HG02870 (cell line): Measurements from ENCODE around the gene USP48.
"Not testable (repeated sequence)": the region's sequence is repeated elsewhere in the genome, so short reads cannot be mapped to it uniquely, and the experiment has no call there.

Source experiments
- ATAC-seq: cut with Tn5 transposase; IDR thresholded peaks from one replicate; pipeline ENCODE4 v1.9.1; 2021; ENCODE audit warnings: mild to moderate bottlenecking, moderate library complexity; ENCODE audit not compliant: unreplicated experiment

USP48 gene

DNA sequence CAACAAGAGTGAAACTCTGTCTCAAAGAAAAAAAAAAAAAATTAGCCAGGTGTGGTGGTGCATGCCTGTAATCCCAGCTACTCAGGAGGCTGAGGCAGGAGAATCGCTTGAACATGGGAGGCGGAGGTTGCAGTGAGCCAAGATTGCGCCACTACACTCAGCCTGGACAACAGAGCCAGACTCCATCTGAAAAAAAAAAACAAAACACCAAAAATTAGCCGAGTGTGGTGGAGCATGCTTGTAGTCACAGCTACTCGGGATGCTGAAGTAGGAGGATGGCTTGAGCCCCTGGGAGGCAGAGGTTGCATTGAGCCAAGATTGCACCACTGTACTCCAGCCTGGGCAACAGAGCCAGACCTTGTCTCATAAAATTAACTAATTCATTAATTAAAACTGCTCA lies 6.0 kb downstream of the USP48 start:
- ATAC-seq: not testable (repeated sequence)

DNA sequence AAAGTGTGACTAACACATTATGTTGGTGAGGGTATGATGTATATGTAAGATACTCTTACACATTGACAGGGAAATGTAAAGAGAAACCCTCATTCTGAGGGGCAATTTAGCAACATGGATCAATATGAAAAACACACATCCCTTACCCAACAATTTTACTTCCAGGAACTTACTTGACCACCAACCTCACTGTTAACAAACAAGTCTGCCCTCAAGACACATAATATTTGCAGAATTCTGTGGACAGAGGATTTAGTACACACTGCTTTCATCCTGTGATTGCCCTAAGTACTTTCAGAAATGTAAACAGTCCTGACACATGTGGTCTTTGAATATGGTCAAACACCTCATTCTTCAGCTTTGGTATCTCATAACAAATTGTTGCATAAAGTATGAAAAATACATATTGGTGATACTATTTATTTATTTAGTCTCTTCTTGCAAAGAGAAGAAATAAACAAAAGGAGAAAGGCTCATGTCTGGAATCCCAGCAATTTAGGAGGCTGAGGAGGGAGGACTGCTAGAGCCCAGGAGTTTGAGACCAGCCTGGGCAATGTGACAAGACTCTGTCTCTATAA lies 6.9 kb downstream of the USP48 start:
- ATAC-seq: no peak

DNA sequence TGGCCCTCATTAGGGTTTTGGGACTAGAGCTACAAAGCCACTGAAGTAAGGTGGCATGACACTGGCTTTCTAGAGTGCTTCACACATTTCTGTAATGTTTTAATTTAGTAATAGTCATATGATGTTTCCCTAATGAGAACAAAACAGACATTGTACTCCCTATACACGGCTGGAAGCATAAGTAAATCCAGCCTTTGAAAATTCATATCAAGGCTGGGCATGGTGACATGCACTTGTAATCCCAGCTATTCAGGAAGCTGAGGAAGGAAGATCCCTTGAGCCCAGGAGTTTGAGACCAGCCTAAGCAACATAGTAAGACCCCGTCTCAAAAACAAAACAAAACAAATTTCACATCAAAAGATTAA lies 7.4 kb downstream of the USP48 start:
- ATAC-seq: no peak

DNA sequence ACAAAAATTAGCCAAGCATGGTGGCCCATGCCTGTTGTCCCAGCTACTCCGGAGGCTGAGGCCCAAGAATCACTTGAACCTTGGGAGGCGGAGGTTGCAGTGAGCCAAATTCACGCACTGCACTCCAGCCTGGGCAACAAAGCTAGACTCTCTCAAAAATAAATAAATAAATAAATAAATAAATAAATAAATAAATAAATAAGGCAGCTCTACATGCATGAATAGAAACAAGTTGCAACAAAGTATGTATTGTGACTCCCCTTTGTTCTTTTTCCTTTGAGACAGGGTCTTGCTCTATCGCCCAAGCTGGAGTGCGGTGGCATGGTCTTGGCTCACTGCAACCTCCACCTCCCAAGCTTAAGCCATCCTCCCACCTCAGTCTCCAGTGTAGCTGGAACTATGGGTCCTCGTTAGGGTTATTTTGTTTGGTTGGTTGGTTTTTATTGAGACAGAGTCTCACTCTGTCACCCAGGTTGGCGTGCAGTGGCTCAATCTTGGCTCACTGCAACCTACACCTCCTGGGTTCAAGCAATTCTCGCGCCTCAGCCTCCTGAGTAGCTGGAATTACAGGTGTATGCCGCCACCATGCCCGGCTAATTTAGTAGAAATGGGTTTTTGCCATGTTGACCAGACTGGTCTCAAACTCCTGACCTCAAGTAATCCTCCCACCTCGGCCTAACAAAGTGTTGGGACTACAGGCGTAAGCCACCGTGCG lies 8.0 kb downstream of the USP48 start:
- no peak for ATAC-seq

DNA sequence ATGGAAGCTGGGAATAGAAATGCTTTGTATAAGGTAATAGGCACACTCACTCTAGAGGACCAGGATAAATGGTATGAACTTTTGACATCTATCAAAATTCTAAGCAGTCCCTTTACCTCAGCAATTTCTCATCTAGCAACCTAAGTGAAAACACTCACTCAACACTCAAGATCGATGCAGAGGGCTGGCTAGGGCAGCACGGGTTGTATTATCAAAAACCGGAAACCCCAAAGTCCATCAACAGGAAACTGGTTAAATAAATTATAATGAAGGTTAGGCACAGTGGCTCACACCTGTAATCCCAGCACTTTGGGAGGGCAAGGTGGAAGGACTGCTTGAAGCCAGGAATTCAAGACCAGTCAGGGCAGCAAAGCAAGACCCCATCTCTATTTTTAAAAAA lies 9.4 kb downstream of the USP48 start:
- ATAC-seq: no peak

DNA sequence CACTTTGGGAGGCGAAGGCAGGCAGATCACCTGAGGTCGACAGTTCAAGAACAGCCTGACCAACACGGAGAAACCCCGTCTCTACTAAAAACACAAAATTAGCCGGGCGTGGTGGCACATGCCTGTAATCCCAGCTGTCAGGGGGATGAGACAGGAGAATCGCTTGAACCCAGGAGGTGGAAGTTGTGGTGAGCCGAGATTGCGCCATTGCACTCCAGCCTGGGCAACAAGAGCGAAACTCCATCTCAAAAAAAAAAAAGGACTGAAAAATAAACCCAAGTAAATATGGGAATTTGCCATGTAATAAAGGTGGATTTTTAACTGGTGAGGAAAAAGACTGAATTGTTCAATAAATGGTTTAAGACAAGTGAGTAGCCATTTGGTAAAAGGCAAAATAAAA lies 11.3 kb downstream of the USP48 start:
- ATAC-seq: not testable (repeated sequence)

DNA sequence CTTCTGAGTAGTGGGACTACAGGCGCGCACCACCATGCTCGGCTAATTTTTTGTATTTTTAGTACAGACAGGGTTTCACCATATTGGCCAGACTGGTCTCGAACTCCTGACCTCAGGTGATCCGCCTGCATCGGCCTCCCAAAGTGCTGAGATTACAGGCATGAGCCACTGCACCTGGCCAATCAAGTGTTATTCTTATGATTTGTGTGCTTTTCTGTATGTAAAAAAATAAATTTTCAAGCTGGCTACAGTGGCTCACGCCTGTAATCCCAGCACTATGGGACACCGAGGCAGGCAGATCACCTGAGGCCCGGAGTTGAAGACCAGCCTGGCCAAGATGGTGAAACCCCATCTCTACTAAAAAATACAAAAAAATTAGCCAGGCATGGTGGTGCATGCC lies 12.3 kb downstream of the USP48 start:
- not testable (repeated sequence) for ATAC-seq

DNA sequence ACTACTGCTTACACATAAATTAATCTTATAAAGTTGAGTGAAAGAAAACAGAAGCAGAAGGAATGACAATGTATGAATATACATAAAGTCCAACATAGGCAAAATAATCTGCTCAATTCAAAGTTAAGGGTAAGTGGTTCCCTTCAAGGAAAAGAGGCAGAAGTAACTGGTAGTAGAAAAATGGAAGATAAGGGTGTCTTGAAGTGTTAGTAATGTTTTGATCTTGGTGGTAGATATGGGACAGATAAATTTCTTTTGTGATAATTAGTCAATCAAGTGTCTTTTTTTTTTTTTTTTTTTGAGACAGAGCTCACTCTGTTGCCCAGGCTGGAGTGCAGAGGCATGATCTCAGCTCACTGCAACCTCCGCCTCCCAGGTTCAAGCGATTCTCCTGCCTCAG lies 12.7 kb downstream of the USP48 start:
- no peak for ATAC-seq

DNA sequence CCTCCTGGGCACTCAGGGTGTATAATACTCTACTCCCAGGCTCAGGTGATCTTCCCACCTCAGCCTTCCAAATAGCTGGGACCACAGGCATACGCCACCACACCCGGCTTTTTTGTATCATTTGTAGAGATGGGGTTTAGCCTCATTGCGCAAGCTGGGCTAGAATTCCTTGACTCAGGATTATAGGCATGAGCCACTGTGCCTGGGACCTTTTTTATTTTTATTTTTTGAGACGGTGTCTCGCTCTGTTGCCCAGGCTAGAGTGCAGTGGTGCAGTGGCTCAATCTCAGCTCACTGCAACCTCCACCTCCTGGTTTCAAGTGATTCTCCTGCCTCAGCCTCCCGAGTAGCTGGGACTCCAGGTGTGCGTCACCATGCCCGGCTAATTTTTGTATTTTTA lies 15.8 kb downstream of the USP48 start:
- not testable (repeated sequence) for ATAC-seq

DNA sequence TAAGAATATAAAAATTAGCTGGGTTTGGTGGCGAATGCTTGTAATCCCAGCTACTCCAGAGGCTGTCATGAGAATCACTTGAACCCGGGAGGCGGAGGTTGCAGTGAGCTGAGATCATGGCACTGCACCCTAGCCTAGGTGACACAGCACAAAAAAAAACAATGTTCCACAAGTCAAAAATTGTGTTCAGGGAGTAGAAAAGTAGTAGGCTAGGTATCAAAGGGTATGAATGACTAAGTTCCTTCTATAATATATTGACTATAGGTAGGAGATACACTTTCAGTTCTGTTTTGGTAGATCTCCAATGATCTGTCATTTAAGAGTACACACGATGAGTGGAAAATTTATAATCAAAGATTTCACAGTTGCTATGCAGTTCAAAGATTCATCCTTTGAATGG lies 16.7 kb downstream of the USP48 start:
- ATAC-seq: no peak

DNA sequence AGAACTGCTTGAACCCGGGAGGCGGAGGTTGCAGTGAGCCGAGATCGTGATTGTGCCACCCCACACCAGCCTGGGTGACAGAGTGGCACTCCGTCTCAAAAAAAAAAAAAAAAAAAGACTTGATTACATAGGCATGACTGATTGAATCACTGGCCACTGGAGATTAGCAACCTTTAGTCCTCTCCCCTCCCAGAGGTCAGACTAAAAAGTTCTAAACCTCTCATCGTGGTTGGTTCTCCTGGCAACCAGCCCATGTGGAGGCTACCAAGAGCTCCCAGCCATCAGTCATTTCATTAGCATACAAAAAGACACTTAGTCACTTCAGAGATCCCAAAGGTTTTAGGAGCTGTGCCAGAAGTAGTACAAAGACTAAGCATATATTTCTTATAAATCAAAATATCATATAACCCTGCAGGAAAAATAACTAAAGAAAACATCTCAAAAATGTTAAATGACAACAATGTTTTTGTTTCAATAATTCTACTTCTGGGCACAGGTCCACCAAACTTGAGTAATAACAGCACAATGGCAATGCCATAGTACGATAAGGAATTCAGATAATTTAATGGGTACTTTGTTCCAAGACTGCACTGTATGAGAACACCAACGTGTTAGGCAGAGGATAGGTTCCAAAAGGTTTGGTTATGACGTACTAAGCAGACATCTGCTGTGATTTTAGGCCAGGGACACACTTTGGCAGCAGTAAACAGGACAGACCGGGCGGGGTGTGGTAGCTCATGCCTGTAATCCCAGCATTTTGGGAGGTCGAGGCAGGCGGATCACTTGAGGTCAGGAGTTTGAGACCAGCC lies 18.1 kb downstream of the USP48 start:
- no peak for ATAC-seq

DNA sequence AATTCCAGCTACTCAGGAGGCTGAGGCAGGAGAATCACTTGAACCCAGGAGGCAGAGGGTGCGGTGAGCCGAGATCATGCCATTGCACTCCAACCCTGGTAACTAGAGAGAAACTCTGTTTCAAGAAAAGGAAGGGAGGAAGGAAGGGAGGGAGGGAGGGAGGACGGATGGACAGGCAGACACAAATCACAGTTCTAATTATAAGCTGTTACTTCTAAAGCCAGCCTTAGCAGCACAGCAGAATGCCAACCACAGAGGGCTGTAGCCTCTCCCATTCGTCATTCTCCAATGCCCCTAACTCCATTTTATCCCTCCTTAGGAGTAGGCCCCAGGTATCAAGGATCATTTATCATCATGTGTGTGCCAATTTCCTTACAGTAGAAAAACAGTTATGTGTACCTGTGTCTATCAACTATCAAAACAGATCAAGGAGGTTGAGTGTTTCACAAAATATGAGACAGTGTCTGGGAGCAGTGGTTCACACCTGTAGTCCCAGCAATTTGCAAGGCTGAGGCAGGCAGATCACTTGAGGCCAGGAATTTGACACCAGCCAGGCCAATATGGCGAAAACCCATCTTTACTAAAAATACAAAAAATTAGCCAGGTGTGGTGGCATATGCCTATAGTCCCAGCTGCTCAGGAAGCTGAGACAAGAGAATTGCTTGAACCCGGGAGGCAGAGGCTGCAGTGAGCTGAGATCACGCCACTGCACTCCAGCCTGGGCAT lies 19.1 kb downstream of the USP48 start:
- ATAC-seq: no peak

DNA sequence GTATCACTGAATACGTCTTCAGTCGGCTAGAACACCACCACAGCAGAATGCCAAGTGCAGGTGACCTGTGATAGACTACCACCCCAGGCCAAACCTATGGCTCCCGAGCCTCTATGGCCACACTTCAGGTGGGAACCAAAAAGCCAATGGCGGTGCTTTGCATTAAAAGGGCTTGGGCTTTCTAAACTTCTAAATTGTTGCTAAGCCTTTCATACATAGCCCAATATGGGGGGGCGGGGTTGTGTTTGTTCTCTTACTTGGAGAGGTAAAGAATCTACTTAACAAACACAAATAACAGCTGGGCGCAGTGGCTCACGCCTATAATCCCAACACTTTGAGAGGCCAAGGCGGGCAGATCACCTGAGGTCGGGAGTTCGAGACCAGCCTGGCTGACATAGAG lies 19.7 kb downstream of the USP48 start:
- no peak for ATAC-seq

DNA sequence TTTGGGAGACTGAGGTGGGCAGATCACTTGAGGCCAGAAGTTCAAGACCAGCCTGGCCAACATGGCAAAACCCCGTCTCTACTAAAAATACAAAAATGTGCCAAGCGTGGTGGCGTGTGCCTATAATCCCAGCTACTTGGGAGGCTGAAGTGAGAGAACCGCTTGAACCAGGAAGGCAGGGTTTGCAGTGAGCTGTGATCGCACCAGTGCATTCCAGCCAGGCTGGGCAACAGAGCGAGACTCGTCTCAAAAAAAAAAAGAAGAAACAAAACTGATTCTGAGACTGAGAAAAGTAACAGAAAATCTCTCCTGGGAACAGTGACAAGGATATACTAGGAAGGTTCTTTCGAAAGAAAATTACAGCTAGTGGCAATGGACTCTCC lies 20.9 kb downstream of the USP48 start:
- ATAC-seq: no peak

DNA sequence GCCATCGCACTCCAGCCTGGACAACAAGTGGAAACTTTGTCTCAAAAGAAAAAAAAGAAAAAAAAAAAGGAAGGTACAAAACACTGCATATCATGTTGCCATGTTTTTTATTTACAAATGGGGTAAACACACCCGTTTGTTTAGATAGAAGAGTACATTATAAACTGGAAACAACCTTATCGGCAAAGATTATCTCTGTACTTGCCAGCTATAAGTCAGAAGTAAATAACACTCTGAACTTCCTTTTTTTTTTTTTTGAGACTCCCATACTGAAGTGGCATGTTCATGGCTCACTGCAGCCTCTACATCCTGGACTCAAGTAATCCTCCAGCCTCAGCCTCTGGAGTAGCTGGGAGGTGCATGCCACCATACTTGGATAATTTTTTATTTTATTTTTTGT lies 21.9 kb downstream of the USP48 start:
- no peak for ATAC-seq

DNA sequence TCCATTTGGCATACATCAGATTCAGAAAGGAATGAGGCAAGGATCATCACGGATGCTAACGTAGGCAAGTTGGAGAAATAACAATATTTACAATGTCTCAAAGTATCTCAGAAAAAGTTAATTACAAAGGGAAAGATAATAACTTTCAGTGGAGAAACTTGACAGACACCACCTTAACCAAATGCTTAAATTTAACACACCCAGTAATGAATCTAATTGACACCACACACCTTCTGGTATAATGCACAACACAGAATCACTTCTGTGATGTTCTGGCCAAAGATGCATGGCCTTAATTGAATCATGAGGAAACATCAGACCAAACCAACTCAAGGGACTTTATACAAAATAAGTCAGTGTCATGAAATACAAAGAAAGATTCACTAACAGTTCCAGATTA lies 23.1 kb downstream of the USP48 start:
- ATAC-seq: no peak

DNA sequence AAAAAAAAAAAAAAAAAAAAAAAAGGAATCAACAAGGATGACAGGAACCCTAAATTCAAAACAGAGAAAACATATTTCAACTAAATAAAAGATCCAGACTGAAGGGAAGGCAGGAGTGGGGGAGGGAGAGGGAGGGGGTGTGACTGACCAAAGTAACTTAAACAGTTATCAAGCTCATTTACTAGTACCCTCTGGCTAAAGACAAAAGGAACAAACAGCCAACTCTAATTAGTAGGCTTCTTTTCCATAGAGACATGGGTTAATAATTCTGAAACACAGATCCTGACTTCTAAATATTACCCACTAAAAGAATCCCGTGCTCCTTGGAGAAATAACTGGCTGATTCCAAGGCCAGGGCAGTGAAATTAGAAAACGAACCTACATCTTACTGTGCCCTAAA lies 23.8 kb downstream of the USP48 start:
- no peak for ATAC-seq

DNA sequence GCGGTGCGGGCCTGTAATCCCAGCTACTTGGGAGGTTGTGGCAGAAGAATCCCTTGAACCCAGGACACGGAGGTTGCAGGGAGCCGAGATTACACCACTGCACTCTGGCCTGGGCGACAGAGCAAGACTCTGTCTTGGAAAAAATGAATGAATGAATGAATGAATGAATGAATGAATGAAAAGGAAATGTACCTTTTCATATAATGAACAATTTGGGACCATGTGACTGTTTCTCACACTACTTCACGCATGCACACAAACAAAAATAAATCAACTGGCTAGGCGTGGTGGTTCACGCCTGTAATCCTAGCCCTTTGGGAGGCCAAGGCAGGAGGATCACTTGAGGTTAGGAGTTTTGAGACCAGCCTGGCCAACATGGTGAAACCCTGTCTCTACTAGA lies 24.3 kb downstream of the USP48 start:
- ATAC-seq: no peak

DNA sequence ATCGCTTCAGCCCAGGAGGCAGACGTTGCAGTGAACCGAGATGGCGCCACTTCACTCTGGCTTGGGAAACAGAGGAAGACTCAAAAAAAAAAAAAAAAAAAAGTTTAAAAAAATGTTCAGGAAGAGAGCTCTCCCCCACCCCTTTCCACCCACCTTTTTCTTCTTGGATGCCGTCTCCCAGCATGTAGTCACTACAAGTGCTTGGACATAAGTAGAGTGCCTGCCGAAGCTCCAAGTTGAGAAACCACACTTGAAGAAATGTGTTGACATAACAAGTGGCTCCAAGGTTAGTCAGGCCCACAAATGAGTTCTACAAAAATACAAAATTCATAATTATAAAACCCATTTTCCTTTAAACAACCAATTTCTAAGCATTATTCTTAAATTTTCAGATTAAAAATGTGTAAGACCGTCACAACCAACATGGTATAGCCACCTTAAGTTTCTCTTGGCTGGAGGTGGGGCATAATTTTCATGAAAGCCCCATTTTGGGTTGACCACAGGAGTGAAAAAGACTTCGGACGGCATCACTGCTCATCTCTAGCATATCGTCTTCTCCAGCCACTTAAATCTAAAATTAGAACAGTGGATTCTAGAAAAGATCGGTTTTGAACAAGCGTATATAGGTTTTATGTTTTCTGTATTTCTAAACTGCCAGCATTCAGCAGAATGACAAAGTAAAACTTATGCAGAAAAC lies 26.4 kb downstream of the USP48 start:
- ATAC-seq: no peak

DNA sequence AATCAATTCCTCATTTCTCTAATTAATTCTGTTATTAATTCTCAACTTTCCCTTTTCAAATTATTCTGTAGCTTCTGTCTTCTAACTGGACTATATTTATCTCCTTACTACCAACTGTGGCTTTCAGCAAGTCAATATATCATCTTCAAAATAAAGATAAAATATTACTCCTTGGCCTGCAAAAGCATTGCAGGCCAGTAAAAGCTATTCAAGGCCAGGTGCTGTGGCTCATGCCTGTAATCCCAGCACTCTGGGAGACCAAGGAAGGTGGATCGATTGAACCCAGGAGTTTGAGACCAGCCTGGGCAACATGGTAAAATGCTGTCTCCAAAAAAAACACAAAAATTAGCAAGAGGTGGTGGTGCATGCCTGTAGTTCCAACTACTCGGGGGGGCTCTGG lies 27.9 kb downstream of the USP48 start:
- ATAC-seq: no peak

DNA sequence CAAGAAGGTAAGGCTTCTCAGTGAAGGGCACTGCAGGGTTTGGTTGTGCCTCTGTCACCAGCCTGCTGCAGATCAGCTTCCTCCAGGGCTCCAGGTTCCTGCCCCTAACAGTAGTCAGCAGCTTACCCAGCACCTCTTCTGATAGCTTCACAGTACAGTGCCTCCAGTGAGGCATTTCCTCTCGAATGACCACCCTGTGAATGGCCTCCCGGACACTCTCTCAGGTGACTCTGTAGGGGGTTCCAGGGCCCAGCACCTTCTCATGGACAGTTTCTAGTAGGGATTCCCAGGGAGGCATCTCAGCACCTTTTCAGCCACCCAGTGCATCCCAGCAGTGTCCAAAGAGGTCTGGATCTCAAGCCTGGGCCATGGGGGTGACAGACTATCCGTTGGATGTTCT lies 28.4 kb downstream of the USP48 start:
- no peak for ATAC-seq
